GM23338 (cell line): ENCODE results near the gene MMS19.

Experiments used
- CREB1 ChIP-seq: fragments of 250-450 bp; sonication (Bioruptor Pico); IDR thresholded peaks from 2 replicates; pipeline ENCODE4 v1.5.0; 2020; ENCODE audit warnings: low read depth, mild to moderate bottlenecking, moderate library complexity
- EZH2 ChIP-seq: fragments of 200-600 bp; sonication (generic); IDR thresholded peaks from one replicate; pipeline ENCODE4 v1.8.0; 2017; ENCODE audit warnings: antibody characterized with exemption, mild to moderate bottlenecking, low read depth; ENCODE audit not compliant: unreplicated experiment
- EZH2phosphoT487 ChIP-seq: fragments of 200-600 bp; sonication (generic); IDR thresholded peaks from one replicate; pipeline ENCODE4 v1.8.1; 2018; ENCODE audit warnings: antibody characterized with exemption; ENCODE audit not compliant: unreplicated experiment
- POLR2AphosphoS5 ChIP-seq: IDR thresholded peaks from 2 replicates; pipeline ENCODE4 v1.6.1; 2016; ENCODE audit warnings: antibody characterized with exemption, low read depth
- TF ChIP-seq, protein P1 (sequence below), 2 experiments: fragments of 200-600 bp in 1 of 2; sonication (generic) in 1 of 2; conservative IDR thresholded peaks; 2 replicates each; pipeline versions ENCODE4 v1.5.1 to v1.6.1; 2016 to 2017; ENCODE audit warnings: antibody characterized with exemption in 2 of 2, low read depth in 2 of 2, mild to moderate bottlenecking in 2 of 2, moderate library complexity in 1 of 2

- TF ChIP-seq, protein P1, sequence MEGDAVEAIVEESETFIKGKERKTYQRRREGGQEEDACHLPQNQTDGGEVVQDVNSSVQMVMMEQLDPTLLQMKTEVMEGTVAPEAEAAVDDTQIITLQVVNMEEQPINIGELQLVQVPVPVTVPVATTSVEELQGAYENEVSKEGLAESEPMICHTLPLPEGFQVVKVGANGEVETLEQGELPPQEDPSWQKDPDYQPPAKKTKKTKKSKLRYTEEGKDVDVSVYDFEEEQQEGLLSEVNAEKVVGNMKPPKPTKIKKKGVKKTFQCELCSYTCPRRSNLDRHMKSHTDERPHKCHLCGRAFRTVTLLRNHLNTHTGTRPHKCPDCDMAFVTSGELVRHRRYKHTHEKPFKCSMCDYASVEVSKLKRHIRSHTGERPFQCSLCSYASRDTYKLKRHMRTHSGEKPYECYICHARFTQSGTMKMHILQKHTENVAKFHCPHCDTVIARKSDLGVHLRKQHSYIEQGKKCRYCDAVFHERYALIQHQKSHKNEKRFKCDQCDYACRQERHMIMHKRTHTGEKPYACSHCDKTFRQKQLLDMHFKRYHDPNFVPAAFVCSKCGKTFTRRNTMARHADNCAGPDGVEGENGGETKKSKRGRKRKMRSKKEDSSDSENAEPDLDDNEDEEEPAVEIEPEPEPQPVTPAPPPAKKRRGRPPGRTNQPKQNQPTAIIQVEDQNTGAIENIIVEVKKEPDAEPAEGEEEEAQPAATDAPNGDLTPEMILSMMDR (conservative IDR thresholded peaks at IDR 0.05; ENCODE audit: low read depth in 2 of 2) = no peak
- TF ChIP-seq EZH2phosphoT487 (no peak), EZH2 (no peak), CREB1 (CRISPR knock-in tag) (no peak), POLR2AphosphoS5 (no peak)
Observed at GRCh38 chr10:97485647-97486281, 12.5 kb downstream of the MMS19 start.
